Fibroblast of skin of right quadriceps (primary cell): ENCODE data around the gene EHD1.

Experiments used
- DNase-seq: peaks from one replicate; pipeline ENCODE4 v3.0.0-alpha.2; 2013

Gene EHD1

GRCh38 chr11:64888729-64889511 lies 10.5 kb upstream of the EHD1 start:
- DNase-seq, result no peak

DNA sequence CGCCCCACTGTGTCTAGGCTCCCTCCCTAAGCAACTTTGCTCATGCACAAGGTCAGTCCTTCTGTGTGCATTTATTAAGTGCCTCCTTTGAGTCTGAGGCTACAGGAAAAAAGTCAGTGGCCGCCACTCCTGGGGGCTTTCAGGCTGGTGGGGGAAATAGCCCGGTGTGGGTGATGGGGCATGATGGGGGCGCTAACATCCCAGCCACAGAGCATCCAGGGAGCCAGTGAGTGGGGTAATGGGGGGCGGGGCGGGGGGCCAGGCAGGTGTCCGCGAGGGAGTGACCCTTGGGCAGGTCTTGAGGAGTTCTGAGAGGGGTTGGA lies 9.9 kb upstream of the EHD1 start:
- DNase-seq, result no peak

GRCh38 chr11:64887757-64888405 lies 9.5 kb upstream of the EHD1 start:
- peak; percentile 57 for DNase-seq

DNA sequence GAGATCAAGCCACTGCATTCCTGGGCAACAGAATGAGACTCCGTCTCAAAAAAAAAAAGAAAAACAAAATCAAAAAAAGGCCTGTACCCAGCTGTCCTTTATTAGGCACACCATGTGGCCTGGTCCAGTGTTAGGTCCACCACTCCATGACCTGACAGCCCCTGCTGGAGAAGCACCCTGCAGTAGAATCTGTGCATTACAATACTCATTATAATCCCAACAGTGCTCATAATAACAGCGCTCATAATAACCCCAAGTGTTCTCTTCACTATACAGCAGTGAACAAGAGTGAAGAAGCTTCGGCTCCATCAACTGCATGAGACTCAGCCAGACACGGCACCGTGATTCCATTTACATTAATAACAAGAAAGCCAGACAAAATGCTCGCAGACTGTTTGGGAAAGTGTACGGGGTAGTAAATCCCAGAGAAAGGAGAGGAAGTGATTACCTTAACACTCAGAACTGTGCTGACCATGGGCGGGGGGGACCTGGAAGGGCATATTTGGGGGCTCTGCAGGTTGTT lies 8.9 kb upstream of the EHD1 start:
- no peak for DNase-seq

DNA sequence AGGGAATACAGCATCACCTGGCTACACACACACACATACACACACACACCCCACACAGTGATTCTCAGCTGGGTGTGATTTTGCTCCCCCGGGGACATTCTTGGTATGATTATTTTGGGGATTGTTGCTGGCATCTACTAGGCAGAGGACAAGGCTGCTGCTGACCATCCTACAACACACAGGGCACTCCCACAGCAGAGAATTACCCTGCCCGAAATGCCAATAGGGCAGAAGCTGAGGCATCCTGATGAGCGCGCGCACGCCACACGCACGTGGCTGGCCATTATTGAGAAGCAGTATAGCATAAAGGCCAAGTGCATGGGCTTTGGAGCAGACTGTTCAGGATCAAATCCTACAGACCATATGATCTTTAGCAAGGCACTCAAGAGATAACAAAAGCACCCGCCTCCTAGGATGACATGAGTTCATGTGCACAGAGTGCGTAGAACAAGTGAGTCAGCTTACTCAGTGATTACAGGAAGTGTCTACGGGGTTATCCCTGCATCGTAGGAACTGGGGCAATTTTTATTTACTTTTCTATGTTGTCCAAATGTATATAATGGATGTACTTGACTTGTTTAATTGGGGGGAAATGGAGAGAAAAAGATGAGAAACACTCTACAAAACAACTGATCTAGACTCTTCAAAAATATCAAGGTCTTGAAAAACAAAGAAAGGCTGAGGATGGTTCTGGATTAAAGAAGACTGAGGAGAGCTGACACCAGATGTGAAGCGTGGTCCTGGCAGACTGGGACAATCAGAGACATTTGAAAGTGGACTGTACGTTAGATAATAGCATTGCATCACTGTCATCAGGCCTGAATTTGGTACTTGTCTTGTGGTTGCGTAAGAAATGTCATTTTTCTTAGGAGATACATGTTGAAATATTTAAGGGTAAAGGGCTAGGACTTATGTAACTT lies 7.2 kb upstream of the EHD1 start:
- DNase-seq, result peak; percentile 55

GRCh38 chr11:64884019-64884418 lies 5.6 kb upstream of the EHD1 start:
- no peak for DNase-seq

DNA sequence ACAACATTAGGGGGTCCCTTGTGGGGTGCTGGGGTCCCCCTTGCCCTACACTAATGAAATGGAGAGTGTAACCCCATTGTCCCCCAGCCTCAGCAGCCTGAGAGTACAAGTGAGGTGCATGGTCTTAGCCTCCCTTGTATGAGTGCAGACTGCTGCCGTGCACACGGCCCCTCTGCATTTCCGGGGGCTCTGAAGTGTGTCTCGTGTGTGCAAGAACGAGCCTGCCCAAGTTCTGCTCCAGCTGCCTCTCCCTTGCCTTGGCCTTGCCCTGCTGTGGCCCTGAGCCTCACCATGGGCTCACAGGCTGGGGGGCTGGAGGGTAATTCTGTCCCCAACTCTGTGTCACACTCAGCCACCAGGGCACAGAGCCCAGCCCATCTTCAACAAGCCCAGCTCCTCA lies 5.2 kb upstream of the EHD1 start:
- no peak for DNase-seq

DNA sequence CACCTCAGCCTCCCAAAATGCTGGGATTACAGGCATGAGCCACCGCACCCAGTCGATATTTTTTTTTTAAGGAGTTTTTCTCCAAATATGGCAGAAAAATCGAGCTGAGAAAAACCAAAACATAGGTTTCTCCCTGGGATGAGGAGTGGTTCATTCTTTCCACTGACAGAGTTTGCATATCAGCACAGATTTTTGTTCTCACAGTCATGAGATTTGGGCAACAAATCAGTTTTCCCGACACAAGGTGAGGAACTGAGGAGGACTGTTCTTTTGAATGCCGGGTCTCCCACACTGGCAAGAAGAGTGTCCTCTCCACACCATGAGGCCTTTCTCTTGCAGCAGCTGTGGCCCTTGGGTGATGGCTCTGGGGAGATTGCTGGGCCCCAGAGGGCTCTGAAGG lies 3.8 kb upstream of the EHD1 start:
- no peak for DNase-seq

DNA sequence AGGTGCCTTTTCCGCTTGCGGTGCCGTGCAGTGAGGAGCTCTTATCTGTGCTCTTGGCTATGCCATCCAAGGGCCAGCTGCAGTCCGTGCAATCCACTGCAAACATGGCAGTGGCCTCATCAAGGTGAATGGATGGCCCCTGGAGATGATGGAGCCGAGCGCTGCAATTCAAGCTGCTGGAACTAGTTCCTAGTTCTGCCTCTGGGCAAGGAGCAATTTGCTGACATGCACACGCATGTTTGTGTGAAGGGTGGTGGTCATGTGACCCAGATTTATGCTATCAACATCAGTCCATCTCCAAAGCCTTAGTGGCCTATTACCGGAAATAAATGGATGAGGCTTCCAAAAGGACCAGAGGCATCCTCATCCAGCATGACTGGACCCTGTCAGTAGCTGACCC lies 3.1 kb upstream of the EHD1 start:
- DNase-seq, result no peak

DNA sequence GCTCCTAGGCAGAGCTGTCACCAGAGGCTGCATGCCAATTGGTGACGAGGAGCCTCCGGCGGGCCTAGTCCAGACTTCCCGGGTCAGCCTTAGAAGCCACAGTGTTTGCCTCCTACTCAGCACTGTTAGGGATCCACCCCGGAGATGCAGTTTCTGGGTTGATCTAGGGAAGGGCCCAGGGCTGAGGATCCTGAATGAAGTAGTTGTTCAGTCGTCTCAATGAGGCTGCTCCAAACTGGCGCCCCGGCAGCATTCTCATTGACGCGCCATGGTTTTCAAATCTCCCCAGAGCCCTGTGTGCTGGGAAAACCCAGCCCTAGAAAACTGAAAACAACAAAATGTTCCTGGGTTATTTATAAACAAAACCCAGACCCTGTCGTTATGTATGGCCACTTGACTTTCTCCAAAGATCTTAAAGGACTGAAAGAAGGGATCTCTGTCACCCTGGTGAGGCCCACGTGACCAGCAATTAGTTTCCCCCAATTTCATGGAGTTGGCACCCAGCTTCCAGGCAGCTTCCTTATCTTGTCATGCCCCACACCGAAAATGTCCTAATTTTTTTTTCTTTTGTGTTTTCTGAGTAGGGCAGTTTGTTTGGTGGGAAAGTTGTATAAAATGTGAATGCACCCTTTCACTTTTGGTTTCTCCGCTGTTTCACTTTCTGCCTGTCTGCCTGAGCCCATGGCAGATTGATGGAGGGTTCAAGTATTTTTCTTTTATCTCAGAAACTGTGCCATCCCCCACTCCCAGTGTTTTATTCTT lies 2.0 kb upstream of the EHD1 start:
- DNase-seq, result no peak

DNA sequence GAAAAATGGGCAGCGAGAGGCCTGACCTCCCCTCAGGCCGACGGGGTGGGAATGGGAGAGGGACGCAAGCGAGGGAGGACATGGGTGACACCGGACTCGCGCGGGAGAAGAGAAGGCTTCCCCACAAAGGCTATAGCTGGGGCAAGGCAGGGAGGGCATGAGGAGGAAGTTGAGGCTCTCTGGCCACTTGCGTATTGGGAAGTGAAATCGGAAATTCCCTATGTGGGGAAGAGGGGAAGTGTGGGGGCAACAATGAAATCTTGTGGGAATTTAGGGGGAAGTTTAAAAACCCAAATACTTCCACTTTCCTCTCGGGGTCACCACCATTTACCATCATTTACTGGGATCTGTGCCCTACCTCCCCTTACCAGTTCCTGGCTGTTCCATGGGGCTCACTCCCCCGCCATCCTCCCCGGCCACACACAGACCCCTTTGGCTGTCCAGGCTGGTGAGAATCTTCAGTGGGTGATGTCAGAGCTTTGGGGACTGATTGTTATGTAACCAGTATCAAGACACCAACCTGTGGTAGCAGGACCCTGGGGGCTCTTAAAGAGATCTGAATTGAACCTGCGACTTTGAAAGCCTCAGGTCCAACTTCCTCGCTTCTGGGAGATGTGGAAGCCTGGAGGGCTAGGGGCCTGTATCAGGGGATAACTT lies 951 bp upstream of the EHD1 start:
- DNase-seq, result no peak

DNA sequence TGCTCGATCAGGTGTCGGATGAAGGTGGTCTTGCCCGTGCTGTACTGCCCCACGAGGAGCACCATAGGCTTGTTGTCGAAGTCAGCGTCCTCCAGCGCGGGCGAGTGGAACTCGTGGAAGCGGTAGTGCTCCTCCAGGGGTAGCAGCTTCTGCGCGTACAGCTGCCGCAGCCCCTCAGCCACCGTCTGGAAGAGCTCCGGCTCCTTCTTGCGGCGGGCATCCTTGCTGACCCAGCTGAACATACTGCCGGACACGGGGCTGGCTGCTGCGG lies 263 bp downstream of the EHD1 start:
- DNase-seq, result no peak

DNA sequence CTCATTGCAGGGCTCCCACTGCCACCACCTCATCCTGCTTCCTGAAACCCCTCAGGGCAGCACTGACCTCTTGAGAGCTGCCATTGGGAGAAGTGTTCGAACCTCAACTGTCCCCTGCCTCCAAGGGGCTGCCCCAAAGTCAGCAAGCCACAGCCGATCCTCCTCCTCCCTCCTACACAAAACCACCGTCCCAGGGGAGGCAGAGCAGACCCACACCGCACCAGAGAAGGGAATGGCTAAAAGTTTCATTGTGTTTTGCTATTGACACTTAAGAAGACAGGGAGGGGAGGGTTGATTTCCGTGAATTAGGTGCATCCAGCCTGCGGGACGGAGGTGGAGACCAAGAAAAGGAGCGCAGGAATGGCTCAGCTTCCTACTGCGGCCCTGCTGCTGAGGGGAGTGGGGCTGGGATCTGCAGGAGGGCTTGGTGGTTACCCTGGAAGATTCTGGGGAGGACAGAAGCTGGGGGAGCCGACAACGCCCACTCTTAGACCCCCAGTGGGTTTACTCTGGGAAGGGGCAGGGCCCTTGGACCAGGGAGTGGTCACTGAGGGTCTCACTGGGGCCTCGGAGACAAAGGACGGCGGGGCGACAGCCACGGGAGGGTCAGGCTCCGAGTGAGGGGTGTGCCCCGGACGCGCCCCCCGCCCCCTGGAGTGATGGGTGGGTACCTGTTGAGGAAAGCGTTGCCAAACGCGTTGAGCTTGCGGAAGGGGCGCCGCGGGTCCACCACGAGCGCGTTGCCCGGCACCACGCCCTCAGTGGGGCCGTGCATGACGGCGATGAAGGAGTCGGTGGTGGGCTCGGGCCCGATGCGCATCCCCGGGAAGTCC lies 815 bp downstream of the EHD1 start:
- DNase-seq, result no peak

GRCh38 chr11:64876835-64877341 lies 1.5 kb downstream of the EHD1 start:
- DNase-seq, result peak; percentile 67

DNA sequence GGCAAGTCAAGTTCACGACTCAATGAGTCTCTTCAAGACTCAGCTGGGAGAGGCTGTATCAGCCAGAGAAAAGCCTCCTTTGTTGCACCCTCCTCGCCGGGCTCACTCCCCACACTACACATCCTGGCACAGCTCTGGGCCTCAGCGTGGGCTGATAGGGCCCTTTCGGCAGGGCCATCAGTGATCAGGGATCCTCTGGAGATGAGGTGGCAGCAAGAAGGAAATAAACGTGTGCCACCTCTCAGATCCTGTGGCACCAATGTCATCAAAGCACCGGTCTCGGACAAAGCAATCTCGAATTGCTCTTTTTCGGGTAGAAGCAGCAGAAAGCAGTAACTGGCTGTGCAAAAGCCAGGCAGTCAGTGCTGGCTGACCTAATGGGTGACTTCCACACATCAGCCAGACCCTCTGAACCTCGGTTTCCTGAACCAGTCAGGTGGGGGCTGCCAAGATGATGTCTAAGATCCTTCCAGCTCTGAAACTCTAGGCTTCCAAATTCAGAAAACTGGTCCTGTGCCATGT lies 2.1 kb downstream of the EHD1 start:
- no peak for DNase-seq

DNA sequence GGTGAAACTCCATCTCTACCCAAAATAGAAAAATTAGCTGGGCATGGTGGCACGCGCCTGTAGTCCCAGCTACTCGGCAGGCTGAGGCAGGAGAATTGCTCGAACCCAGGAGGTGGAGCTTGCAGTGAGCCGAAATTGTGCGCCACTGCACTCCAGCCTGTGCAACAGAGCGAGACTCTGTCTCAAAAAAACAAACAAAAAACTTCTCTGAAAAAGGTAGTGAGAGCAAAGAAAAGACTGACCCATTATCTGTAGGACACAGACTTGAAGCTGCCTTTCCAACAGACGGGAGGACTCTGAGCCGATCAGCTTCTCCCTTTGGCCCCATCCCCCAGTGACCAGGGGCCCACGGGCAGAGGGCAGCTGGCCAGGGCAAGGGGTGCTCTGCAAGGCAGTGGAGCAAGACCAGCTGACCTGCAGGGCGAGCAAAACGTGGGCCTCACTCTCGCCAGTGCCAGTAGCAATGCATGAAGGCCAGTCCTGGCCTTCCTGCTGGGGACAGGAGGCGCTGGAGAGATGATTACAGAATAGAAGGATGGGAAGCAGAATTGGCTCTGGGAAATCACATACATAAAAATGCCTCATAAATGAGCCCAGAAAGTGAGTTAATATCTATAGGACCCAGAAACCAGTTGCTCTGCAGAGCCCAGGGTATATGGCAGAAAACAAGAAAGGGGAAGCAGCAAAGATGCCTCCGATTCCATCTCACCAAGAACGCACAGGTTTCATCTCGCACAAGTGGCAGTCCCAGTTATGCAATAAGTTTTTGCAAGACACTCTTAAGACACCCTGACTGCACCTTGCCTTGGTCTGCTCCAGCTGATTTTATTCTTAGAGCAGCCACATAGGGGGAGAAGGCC lies 2.8 kb downstream of the EHD1 start:
- no peak for DNase-seq

- DNase-seq, result no peak
These were observed 3.8 kb downstream of the EHD1 start for GRCh38 chr11:64874308-64875240.

GRCh38 chr11:64872790-64873488 lies 5.5 kb downstream of the EHD1 start:
- DNase-seq, result no peak
